T follicular helper cell (primary cell): ENCODE data around the gene ITGAX.

Source experiments
- DNase-seq: peaks from one replicate; pipeline ENCODE4 v3.0.0-alpha.2; 2020; ENCODE audit warnings: low read depth

Gene ITGAX

DNA sequence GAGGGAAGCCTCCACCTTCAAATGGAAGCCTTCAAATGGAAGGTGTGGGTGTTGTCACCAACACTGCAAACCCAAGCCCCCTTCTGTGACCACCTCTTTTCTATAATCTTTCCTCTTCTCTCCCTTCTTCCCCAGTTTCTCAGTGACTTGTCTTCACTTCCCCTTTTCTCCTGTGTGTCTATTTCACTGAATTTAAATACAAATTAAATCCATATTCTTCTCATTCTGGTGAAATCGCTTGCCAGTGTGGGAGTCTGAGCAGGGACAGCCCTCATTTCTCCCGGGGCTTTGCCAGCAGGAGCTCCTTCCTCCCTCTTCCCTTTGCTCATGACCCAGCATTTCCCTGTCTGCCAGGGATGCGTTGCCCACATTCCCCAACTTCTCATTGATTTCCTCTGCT, 6.4 kb upstream of the ITGAX start:
- no peak for DNase-seq

DNA sequence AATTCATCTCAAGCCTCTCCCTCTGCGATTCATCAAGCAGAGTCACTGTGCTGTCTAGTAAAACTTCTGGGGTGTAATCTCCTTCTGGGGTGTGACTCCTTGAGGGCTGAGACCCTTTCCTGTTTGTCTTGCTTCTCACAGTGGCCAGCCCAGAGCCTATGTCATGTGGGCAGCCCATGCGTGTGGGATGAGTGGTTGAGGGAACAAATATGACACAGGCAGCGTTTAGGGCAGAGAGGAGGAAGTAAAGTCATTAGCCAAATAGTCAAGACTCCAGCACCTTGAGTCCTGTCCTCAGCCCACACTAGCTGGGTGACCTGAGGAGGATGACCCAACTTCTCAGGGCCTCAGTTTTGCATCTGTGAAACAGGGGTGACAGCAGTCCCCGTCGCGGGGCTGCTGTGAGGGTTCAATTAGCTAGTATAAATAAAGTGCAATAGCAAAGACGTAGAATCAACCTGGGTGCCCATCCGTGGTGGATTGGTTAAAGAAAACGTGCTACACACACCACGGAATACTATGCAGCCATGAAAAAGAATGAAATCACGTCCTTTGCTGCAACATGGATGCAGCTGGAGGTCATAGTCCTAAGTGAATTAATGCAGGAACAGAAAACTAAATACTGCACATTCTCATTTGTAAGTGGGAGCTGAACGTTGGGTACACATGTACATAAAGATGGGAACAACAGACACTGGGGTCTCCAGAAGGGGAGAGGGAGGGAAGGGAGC, 4.5 kb upstream of the ITGAX start:
- DNase-seq, result no peak

- no peak for DNase-seq
Observed at GRCh38 chr16:31351246-31351941, 3.6 kb upstream of the ITGAX start.

GRCh38 chr16:31351942-31352325, 3.0 kb upstream of the ITGAX start:
- DNase-seq, result no peak

DNA sequence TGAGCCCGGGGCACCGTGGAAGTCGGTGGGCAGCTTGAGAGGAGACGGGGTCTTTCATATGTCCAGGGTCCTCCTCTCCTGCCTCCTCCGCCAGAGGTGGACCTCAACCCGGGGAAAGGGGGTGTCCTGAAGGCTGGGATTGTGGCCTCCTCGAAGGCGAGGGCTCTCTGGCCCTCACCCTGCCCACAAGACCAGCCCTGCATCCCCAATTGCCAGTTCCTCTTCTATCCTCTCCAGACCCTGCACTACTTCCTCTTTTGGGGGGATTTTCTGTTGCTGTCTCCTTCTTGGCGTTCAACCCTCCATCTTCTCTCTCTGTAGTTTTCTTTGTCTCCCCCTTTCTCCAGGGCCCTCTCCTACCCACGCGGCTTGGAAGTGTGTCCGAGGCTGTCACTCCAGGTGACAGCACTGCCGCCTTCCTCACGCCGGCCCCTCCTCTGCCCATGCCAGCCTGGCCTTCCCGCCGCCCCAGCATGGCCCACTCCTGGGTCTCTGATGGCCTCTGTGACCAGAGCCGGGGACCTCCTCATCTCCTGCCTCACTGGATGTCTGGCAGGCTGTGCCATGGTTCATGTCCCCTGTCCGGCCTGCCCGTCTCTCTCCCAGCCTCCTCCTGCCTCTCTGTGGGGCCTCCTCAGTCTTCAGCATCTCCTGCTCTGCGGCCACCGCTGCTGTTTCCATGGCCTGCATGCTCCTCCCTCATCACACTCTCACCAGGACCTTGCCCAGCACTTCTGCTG, 2.4 kb upstream of the ITGAX start:
- DNase-seq, result no peak

DNA sequence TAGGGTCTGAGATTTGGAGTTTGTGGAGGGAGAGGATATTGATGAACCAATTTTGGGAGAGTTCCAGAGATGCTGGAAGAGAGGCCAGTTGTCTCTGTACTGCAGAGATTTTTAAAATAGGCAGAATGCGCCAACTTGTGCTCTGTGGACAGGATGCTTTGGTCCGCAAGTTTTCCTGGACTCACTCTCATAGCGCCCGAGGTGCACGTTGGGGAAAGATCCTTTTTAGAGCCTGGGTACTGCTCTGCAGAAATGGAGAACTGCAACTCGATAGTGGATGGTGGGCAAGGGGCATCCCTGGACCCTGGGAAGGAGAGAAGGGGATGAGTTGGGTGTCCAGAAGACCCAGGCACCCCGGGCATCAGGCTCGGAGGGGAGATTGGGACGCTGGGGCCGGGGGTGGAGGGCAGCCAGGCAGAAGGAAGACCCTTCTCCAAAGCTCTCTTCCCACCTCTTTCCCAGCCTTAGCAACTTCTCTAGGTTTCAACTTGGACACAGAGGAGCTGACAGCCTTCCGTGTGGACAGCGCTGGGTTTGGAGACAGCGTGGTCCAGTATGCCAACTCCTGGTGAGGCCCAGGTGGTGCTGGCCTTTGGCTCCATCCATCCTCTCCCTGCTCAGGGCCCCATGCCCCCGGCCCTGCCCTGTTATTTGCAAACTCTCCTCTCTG, 590 bp downstream of the ITGAX start:
- no peak for DNase-seq

DNA sequence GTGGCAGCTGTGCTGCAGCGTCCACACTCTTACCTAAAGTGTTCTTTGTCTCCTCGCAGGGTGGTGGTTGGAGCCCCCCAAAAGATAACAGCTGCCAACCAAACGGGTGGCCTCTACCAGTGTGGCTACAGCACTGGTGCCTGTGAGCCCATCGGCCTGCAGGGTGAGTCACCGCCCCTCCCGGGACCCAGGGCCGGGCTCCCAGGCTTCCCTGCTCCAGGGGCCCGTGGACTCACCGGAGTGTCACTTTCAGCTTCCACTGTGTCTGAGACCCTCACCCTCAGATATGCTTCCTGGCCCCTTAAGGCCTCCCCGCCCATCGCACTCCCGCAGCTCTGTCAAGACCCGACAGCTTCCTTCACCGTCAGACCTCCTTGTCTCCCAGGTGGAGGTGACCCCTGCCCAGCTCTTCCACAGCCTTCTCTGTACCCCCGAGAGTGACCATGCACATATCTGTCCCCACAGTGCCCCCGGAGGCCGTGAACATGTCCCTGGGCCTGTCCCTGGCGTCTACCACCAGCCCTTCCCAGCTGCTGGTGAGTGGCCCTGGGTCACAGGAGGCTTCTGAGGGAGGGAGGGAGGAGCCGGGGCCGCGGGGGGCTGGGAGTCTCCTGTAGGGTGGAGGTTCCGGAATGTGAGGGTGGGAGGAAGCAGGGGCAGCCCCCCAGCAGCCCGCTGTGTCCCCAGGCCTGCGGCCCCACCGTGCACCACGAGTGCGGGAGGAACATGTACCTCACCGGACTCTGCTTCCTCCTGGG, 1.8 kb downstream of the ITGAX start:
- DNase-seq, result no peak

GRCh38 chr16:31357324-31358109, 2.5 kb downstream of the ITGAX start:
- DNase-seq, result no peak

GRCh38 chr16:31360251-31360650, 5.3 kb downstream of the ITGAX start:
- no peak for DNase-seq

- DNase-seq, result no peak
Observed at GRCh38 chr16:31361201-31362110, 6.5 kb downstream of the ITGAX start.

DNA sequence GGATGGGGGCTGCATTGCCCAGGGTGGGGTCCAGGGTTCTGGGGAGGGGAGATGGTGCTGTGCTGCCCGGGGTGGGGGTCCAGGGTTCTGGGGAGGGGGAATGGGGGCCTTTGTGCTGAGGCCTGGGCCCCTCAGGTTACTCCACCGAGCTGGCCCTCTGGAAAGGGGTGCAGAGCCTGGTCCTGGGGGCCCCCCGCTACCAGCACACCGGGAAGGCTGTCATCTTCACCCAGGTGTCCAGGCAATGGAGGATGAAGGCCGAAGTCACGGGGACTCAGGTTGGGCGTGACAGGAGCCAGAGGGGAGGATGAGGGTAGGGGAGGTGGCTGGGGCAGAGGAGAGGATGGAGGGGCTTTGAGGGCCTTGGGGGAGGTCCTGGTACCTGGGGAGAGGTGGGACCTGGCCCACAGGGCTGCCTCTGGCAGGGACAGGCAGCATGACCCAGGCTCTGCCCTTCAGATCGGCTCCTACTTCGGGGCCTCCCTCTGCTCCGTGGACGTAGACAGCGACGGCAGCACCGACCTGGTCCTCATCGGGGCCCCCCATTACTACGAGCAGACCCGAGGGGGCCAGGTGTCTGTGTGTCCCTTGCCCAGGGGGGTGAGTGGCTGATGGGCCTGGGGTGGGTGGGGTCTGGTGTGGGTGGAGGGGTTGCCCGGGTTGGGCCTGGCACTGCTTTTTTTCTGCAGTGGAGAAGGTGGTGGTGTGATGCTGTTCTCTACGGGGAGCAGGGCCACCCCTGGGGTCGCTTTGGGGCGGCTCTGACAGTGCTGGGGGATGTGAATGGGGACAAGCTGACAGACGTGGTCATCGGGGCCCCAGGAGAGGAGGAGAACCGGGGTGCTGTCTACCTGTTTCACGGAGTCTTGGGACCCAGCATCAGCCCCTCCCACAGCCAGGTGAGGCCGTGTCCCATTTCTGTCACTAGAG, 7.8 kb downstream of the ITGAX start:
- no peak for DNase-seq

GRCh38 chr16:31363721-31364120, 8.7 kb downstream of the ITGAX start:
- DNase-seq, result no peak

DNA sequence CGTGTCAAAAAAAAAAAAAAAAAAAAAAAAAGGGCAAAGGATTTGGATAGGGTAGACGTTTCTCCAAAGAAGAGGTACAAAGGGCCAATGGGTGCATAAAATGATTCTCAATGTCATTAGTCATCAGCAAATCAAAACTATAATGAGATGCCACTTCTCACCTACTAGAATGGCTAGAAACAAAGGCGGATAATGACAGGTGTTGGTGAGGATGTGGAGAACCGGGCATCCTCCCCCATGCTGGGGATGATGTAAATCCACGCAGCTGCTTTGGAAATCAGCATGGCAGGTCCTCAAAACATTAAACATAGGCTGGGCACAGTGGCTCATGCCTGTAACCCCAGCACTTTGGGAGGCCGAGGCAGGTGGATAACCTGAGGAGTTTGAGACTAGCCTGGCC, 9.4 kb downstream of the ITGAX start:
- DNase-seq, result no peak

DNA sequence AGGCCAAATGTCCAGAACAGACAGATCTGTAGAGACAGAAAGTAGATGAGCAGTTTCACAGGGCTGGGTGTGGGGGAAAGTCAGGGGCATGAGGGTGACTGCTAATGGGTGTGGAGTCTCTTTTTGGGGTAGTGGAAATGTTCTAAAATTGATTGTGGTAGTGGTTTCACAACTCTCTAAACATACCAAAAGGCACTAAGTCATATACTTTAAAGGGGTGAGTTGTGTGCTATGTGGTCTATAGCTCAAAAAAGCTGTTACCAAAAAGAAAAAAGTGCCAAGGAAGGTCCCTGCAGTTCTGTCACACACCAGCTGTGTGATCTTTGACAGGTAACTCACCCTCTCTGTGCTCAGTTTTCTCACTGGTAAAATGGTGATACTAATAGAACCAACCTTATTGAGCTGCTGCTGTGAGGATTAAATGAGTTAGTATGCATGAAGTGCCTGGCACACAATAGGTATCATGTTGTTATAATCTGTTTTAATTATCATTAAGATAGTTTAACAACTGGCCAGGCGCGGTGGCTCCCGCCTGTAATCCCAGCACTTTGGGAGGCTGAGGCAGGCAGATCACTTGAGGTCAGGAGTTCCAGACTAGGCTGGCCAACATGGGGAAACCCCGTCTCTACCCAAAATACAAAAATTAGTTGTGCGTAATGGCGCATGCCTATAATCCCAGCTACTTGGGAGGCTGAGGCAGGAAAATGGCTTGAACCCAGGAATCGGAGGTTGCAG, 10.3 kb downstream of the ITGAX start:
- DNase-seq, result no peak

- DNase-seq, result no peak
Observed at GRCh38 chr16:31367853-31368252, 12.9 kb downstream of the ITGAX start.

- DNase-seq, result no peak
Observed at GRCh38 chr16:31371008-31371407, 16.0 kb downstream of the ITGAX start.

GRCh38 chr16:31371619-31372484, 16.9 kb downstream of the ITGAX start:
- no peak for DNase-seq
